HG02642 (cell line): ENCODE measurements around the gene NMT1.

Experiments
- ATAC-seq: cut with Tn5 transposase; IDR thresholded peaks from one replicate; pipeline ENCODE4 v1.9.1; 2021; ENCODE audit warnings: mild to moderate bottlenecking; ENCODE audit not compliant: unreplicated experiment, poor library complexity

The NMT1 gene

GRCh38 chr17:45060797-45061605, at the start of gene NMT1:
TSS of gene NMT1 (plus strand) at chr17:45061317. CDS start at chr17:45061330, 13 bp downstream.
- ATAC-seq: peak; percentile 91

DNA sequence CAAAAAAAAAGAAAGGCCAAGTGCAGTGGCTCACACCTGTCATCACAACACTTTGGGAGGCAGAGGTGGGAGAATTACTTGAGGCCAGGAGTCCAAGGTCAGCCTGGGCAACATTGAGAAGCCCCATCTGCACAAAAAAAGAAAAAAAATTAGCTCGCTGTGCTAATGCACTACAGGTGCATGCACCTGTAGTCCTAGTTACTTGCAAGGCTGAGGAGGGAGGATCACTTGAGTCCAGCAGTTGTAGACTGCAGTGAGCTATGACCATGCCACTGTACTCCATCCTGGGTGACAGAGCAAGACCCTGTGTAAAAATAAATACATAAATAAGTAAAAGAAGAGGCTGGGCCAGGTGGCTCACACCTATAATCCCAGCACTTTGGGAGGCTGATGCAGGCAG, 49.4 kb upstream of the NMT1 start:
- ATAC-seq: no peak

DNA sequence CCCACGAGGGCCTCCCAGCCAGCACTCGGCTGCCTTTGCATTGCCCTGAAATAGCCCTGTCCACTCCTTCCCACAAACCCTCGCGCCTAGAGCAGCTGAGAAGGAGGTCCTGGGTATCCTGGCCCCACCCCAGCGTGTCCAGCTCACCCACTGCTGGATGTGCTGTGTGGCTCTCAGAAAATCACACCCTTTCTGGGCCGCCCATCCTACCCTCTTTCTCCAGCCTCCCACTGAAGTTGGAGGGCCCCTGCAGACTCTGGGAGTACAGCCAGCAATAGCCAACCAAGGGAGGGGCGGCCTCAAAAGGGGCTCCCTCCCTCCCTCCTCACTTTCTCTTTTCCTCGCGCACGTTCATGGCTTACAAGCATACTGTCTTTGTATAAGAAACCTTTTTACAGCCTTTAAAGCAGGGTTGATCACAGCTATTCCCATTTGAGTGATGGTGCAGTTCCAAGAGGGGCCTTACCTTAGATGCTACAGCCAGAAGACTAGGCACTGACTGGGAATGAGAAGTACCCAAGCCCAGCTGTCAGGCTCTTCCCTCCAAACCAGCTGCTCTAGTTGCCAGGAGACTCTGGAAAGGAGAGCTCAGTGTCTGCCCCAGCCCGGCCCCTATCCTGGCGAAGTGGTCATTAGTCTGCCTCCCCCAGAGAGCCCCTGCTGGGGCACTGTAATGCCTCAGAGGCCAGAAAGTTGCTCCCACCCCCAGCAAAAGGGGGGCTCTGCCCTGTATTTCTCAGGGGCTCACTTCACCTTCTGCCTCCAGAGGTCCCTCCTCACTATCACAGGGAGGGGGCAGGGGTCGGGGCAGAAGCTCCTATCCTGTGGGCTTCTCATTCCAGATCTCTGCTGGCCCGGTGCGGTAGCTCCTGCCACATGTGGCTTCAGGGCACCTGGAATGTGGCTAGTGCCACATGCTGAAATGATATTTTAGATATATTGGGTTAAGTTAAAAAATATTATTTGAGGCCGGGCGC, 47.8 kb upstream of the NMT1 start:
- no peak for ATAC-seq

GRCh38 chr17:45016237-45016636, 44.9 kb upstream of the NMT1 start:
- ATAC-seq: no peak

- no peak for ATAC-seq
Observed at GRCh38 chr17:45016823-45017222, 44.3 kb upstream of the NMT1 start.

DNA sequence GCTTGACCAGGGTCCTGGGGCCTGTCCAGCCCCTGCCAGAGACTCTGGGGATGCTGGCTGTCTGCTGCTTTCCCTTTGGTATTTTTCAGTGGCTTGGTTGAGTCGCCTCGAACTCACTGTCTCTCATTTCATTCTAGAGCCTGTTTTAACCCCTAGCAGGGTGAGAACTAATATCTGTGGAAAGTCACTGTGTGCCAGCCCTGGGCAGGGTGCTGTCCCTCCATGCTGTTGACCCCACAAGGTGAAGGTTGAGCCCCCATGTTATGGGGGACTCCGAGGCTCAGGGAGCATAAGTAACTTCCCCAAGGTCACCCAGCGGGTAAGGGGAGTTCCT, 42.6 kb upstream of the NMT1 start:
- no peak for ATAC-seq

DNA sequence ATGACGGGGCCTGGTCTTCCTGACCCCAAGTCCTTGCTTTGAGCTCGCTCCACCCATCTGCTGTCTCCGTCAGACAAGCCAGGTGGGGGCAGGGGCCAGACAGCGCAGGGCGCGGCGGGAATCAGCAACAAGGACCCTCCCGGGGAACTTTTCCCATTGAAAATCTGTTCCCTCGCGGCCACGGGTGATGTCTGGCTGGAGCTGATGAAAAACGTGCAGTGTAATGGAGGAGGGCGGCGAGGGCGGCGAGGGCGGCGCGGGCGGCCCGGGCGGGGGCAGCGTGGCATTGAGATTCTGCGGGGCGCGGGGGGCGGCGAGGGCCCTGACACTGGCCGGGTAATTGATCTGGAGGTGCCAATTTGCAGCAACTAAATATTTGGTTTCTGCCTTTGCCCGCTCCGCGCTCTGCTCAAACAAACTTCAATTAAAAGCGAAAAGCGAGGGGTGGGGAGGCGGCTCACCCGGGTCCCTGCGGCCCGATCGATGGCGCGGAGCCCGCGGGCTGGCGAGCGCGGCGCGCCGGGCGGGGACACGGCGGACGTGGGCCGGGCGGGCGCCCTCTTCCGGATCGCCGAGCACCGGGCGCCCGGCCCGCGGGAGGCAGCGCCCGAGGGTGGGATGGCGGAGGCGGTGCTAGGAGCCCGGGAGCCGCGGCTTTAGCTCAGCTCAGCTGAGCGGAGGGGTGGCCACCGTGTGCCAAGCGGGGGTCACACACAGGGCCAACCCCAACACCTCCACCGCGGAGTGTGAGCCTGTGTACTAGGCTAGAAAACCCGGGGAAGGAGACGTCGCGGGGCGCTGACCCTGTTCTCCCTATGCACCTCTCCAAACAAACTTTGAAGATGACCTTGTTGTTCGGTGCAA, 42.0 kb upstream of the NMT1 start:
- ATAC-seq: no peak

DNA sequence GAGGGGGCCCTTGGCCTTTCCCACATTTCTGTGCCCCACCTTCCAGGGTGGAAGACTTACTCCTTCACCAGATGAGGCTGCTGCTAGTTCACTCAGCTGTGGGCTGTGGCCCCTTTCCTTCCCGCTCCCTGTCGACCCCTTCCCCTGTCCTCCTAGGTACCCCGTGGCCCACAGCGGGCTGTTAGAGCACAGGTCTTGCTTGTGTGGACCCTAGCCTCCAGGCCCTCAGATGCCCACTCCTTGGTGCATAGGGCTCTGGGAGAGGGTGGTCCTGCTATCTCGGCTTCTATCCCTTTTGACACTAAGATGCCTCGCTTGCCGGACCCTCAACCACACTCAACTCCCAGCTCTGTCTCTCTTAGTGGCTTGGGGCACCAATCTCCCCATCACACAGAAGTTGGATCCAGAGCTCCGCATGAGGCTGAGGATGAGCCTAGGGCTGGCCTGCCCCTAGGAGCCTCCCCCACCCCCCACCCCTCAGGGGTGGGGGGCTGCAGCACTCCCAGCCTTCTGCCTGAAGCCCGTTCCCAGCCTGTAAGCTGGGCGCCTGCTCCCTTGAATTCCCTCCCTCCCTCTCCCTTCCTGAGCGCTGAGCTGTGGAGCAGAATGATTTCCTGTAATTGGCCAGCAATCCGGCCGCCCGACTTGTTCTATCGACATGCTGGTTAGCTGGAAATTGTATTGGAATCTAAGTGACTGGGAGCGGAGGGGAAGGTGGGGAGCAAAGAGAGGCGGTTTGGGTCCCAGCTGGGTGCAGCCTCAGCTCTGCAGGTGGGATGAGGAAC, 40.6 kb upstream of the NMT1 start:
- no peak for ATAC-seq

- ATAC-seq: peak; percentile 61
Observed at GRCh38 chr17:45021607-45022287, 39.4 kb upstream of the NMT1 start.

- ATAC-seq: no peak
Observed at GRCh38 chr17:45022288-45022648, 38.8 kb upstream of the NMT1 start.

DNA sequence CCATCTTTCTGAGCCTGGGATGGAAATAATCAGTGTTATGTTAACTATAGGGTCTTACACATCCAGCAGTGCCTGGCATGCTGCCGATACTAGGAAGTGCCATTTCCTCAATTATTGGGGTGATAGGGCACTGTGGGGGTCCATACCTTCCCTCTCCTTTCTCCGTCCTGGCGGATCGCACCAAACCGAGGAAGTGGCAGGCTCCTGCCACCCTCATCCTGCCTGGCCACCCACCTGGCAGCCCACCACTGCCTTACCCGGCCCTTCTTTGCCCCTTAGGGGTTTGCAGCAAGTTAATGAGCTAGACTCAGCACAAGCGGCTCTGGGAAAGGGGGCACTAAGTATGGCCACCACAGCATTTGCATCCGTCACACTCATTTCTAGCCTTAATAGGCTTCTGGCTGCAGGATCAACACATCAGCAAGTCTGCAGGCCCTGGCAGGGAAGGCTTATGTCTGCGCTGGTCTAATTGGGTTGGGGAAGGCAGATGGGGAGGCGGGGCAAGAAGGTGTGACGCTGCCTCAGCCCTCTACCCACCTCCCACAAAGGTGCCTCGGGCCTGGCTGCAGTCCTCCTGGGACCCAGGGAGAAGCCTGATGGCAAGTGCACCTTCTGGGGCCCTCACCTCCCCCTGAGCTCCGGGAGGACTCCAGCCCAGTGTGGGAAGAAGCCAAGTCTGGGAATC, 38.3 kb upstream of the NMT1 start:
- ATAC-seq: no peak

GRCh38 chr17:45029096-45029495, 32.0 kb upstream of the NMT1 start:
- ATAC-seq: no peak

DNA sequence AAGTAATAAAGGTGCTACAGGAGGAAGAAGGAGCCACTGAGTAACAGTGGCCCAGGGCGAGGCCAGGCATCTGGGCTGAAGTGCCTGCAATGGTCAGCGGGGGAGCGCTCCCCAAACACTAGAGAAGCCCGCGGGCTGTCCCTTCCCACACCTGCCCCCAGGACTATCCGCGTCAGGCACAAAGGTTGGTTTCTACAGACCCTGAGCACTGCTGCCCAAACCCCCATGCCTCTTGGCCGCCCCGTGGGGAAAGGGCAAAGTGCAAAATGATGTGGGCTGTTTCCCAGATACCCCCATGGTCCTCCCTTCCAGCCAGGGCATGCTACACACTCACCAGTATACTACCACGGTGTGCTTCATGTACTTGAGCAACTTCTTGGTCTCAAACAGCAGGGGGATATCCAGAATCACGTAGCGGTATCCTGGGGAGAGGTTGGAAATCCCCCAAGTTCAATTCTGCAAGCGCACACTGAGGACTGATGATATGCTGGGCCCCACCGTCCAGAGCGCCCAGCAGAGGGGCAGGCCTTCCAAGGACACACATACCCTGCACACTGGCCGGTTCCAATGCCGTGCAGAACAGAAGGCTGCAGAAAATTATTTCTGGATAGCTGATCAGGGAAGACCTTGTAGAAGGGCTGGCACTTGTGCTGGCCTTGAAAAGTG, 31.2 kb upstream of the NMT1 start:
- no peak for ATAC-seq

DNA sequence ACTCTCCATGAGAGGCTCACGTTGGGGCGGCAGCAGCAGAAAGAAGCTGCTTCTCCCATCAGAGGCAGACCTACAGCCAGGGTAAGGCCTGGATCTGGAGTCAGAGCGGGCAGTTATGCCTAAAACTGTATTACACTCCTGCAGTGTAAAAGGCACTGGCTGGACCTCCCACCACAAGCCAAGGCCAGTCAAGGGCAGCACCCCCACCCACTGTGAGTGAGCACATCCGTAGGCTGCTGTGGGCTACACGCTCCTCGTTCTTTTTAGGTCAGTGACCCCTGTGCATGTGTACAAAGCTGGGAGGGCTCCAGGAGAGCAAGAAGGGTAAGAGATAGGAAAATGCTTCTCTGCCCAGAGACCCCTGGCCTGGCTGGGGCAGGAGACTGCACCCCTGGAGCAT, 30.4 kb upstream of the NMT1 start:
- no peak for ATAC-seq

- ATAC-seq: no peak
Observed at GRCh38 chr17:45031231-45032173, 29.6 kb upstream of the NMT1 start.

DNA sequence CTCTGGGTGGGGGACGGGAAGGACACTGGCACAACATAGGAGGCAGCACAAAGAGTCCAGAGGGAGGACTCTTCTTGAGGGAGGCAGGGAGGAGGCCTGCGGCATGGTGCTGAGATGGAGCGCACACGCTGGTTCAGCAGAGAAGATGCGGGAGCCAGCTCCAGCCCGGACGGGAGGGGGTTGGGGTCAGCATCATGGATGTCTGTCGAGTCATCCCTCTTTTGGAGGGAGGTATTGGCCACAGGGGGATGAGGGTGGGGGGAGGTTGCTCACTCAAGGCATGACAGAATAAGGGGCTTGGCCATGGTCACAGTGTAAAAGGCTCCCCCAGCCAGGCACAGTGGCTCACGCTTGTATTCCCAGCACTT, 29.0 kb upstream of the NMT1 start:
- no peak for ATAC-seq

- no peak for ATAC-seq
Observed at GRCh38 chr17:45034599-45034998, 26.5 kb upstream of the NMT1 start.
